ENCODE results near the gene NOS2.
"Not testable (repeated sequence)": the region's sequence is repeated elsewhere in the genome, so short reads cannot be mapped to it uniquely, and the experiment has no call there.

DNA sequence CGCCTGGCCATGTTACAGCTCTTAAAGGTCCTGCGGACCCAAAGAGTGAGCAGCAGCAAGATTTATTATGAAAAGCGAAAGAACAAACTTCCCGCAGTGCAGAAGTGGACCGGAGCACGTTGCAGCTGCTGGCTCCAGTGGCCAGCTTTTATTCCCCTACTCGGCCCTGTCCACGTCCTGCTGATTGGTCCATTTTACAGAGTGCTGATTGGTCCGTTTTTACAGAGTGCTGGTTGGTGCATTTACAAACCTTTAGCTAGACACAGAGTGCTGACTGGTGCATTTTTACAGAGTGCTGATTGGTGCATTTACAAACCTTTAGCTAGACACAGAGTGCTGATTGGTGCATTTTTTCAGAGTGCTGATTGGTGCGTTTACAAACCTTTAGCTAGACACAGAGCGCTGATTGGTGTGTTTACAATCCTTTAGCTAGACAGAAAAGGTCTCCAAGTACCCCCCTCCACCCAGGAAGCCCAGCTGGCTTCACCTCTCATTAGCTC, 46.5 kb upstream of the NOS2 start:
- TF ChIP-seq EZH2 (IDR thresholded peaks at IDR 0.05; ENCODE audit: low read depth) = not testable (repeated sequence)
- TF ChIP-seq, protein P1, sequence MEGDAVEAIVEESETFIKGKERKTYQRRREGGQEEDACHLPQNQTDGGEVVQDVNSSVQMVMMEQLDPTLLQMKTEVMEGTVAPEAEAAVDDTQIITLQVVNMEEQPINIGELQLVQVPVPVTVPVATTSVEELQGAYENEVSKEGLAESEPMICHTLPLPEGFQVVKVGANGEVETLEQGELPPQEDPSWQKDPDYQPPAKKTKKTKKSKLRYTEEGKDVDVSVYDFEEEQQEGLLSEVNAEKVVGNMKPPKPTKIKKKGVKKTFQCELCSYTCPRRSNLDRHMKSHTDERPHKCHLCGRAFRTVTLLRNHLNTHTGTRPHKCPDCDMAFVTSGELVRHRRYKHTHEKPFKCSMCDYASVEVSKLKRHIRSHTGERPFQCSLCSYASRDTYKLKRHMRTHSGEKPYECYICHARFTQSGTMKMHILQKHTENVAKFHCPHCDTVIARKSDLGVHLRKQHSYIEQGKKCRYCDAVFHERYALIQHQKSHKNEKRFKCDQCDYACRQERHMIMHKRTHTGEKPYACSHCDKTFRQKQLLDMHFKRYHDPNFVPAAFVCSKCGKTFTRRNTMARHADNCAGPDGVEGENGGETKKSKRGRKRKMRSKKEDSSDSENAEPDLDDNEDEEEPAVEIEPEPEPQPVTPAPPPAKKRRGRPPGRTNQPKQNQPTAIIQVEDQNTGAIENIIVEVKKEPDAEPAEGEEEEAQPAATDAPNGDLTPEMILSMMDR (conservative IDR thresholded peaks at IDR 0.05) = not testable (repeated sequence)

Measured in PC-9 (cell line).